Stimulated activated memory B cell treated with anti-CD40 and anti-IgM and Interleukin-4, amounts not matched to agents 10 μg/mL and 1 μg/mL and 100 μg/mL, for 72 hours (primary cell): ENCODE measurements around the gene PNCK.
A peak's percentile ranks its signal among the peaks of the same experiment; 100 is the strongest.
"Not testable (repeated sequence)": the region's sequence is repeated elsewhere in the genome, so short reads cannot be mapped to it uniquely, and the experiment has no call there.

ENCODE experiments used
- ATAC-seq: fragments of 150-1000 bp; cut with Tn5 transposase; 2 replicates; pipeline ENCODE4 v1.10.0; 2021
- H3K27ac Mint-ChIP-seq: one replicate; pipeline ENCODE4 v1.8.0; 2022; ENCODE audit warnings: mild to moderate bottlenecking, mixed read lengths
- H3K27me3 Mint-ChIP-seq: one replicate; pipeline ENCODE4 v1.8.0; 2022; ENCODE audit warnings: mixed read lengths
- H3K36me3 Mint-ChIP-seq: one replicate; pipeline ENCODE4 v1.8.0; 2022; ENCODE audit warnings: mixed read lengths
- H3K4me1 Mint-ChIP-seq: one replicate; pipeline ENCODE4 v1.8.0; 2022; ENCODE audit warnings: mixed read lengths
- H3K4me3 Mint-ChIP-seq: one replicate; pipeline ENCODE4 v1.8.0; 2022; ENCODE audit warnings: mild to moderate bottlenecking, moderate library complexity, mixed read lengths
- H3K9me3 Mint-ChIP-seq: one replicate; pipeline ENCODE4 v1.8.0; 2022; ENCODE audit warnings: mixed read lengths

PNCK gene

GRCh38 chrX:153673428-153674218 is at the start of gene PNCK:
Gene PNCK (minus strand): TSS chrX:153673813. CDS start chrX:153673076, 737 bp downstream.
- Mint-ChIP-seq H3K4me3 (peak within 1 kb of the TSS; percentile 30), H3K36me3 (no peaks in the 10 kb centered on the region), H3K9me3 (no peaks in the 10 kb centered on the region), H3K27ac (no peak within 1 kb of the TSS), H3K4me1 (peaks cover 8% of the 10 kb centered on the region), H3K27me3 (peaks cover 40% of the 10 kb centered on the region)
- no peak for ATAC-seq

- peaks cover 33% of the 10 kb centered on the region for H3K4me1 Mint-ChIP-seq
- H3K4me3 Mint-ChIP-seq, result peak overlapping the region; percentile 91
- no peaks in the 10 kb centered on the region for H3K27me3 Mint-ChIP-seq
- H3K9me3 Mint-ChIP-seq, result no peaks in the 10 kb centered on the region
- no peak for ATAC-seq
- peak overlapping the region; percentile 86 for H3K27ac Mint-ChIP-seq
- peaks cover 6% of the 10 kb centered on the region for H3K36me3 Mint-ChIP-seq
Measured at GRCh38 chrX:153722704-153723350, 49.2 kb upstream of the PNCK start.

GRCh38 chrX:153719701-153720100 is 46.1 kb upstream of the PNCK start:
- Mint-ChIP-seq H3K4me3 (no peak overlapping the region), H3K9me3 (no peaks in the 10 kb centered on the region), H3K4me1 (peaks cover 15% of the 10 kb centered on the region), H3K36me3 (peaks cover 6% of the 10 kb centered on the region), H3K27me3 (no peaks in the 10 kb centered on the region), H3K27ac (no peak overlapping the region)
- no peak for ATAC-seq

- H3K36me3 Mint-ChIP-seq, result peaks cover 6% of the 10 kb centered on the region
- H3K27me3 Mint-ChIP-seq, result no peaks in the 10 kb centered on the region
- ATAC-seq, result no peak
- H3K4me1 Mint-ChIP-seq, result peaks cover 15% of the 10 kb centered on the region
- H3K27ac Mint-ChIP-seq, result no peak overlapping the region
- H3K9me3 Mint-ChIP-seq, result no peaks in the 10 kb centered on the region
- H3K4me3 Mint-ChIP-seq, result no peak overlapping the region
Measured at GRCh38 chrX:153719238-153719637, 45.6 kb upstream of the PNCK start.

GRCh38 chrX:153717445-153717844 is 43.8 kb upstream of the PNCK start:
- Mint-ChIP-seq H3K27me3 (no peaks in the 10 kb centered on the region), H3K4me1 (peaks cover 6% of the 10 kb centered on the region), H3K27ac (no peak overlapping the region), H3K36me3 (peaks cover 12% of the 10 kb centered on the region), H3K4me3 (no peak overlapping the region), H3K9me3 (no peaks in the 10 kb centered on the region)
- ATAC-seq, result no peak

- Mint-ChIP-seq H3K27me3 (no peaks in the 10 kb centered on the region), H3K36me3 (peaks cover 29% of the 10 kb centered on the region), H3K4me1 (no peaks in the 10 kb centered on the region), H3K4me3 (no peak overlapping the region), H3K27ac (no peak overlapping the region), H3K9me3 (no peaks in the 10 kb centered on the region)
- no peak for ATAC-seq
Measured at GRCh38 chrX:153714256-153714655, 40.6 kb upstream of the PNCK start.

- ATAC-seq, result no peak
- Mint-ChIP-seq H3K9me3 (no peaks in the 10 kb centered on the region), H3K36me3 (peaks cover 34% of the 10 kb centered on the region), H3K4me1 (peaks cover 6% of the 10 kb centered on the region), H3K27ac (no peak overlapping the region), H3K4me3 (no peak overlapping the region), H3K27me3 (no peaks in the 10 kb centered on the region)
Measured at GRCh38 chrX:153709726-153710674, 36.4 kb upstream of the PNCK start.

GRCh38 chrX:153708415-153708814 is 34.8 kb upstream of the PNCK start:
- H3K4me1 Mint-ChIP-seq, result peaks cover 6% of the 10 kb centered on the region
- ATAC-seq, result no peak

GRCh38 chrX:153707406-153707805 is 33.8 kb upstream of the PNCK start:
- H3K36me3 Mint-ChIP-seq, result peaks cover 39% of the 10 kb centered on the region
- H3K4me1 Mint-ChIP-seq, result peaks cover 6% of the 10 kb centered on the region
- no peaks in the 10 kb centered on the region for H3K9me3 Mint-ChIP-seq
- H3K27ac Mint-ChIP-seq, result no peak overlapping the region
- H3K4me3 Mint-ChIP-seq, result no peak overlapping the region
- no peaks in the 10 kb centered on the region for H3K27me3 Mint-ChIP-seq
- no peak for ATAC-seq

More at GRCh38 chrX:153708415-153708814, 34.8 kb upstream of the PNCK start:
- H3K27ac Mint-ChIP-seq, result no peak overlapping the region
- no peak overlapping the region for H3K4me3 Mint-ChIP-seq
- peaks cover 34% of the 10 kb centered on the region for H3K36me3 Mint-ChIP-seq
- no peaks in the 10 kb centered on the region for H3K27me3 Mint-ChIP-seq
- H3K9me3 Mint-ChIP-seq, result no peaks in the 10 kb centered on the region

GRCh38 chrX:153706799-153707198 is 33.2 kb upstream of the PNCK start:
- peaks cover 39% of the 10 kb centered on the region for H3K36me3 Mint-ChIP-seq
- H3K27me3 Mint-ChIP-seq, result no peaks in the 10 kb centered on the region
- no peak overlapping the region for H3K27ac Mint-ChIP-seq

GRCh38 chrX:153705403-153706060 is 31.9 kb upstream of the PNCK start:
- H3K36me3 Mint-ChIP-seq, result peaks cover 35% of the 10 kb centered on the region
- not testable (repeated sequence) for ATAC-seq, H3K27ac Mint-ChIP-seq, H3K27me3 Mint-ChIP-seq, H3K4me3 Mint-ChIP-seq, H3K4me1 Mint-ChIP-seq, H3K9me3 Mint-ChIP-seq

More at GRCh38 chrX:153706799-153707198, 33.2 kb upstream of the PNCK start:
- Mint-ChIP-seq H3K4me1 (peaks cover 6% of the 10 kb centered on the region), H3K4me3 (no peak overlapping the region), H3K9me3 (no peaks in the 10 kb centered on the region)
- no peak for ATAC-seq

- peaks cover 35% of the 10 kb centered on the region for H3K36me3 Mint-ChIP-seq
- not testable (repeated sequence) for H3K27ac Mint-ChIP-seq, H3K27me3 Mint-ChIP-seq, H3K9me3 Mint-ChIP-seq, H3K4me3 Mint-ChIP-seq, ATAC-seq, H3K4me1 Mint-ChIP-seq
Measured at GRCh38 chrX:153704631-153705402, 31.2 kb upstream of the PNCK start.

GRCh38 chrX:153704021-153704526 is 30.5 kb upstream of the PNCK start:
- no peak for ATAC-seq
- Mint-ChIP-seq H3K27me3 (no peaks in the 10 kb centered on the region), H3K27ac (no peak overlapping the region), H3K4me3 (no peak overlapping the region), H3K36me3 (peaks cover 34% of the 10 kb centered on the region), H3K4me1 (peaks cover 6% of the 10 kb centered on the region), H3K9me3 (no peaks in the 10 kb centered on the region)

GRCh38 chrX:153703036-153703370 is 29.4 kb upstream of the PNCK start:
- peaks cover 42% of the 10 kb centered on the region for H3K36me3 Mint-ChIP-seq
- no peaks in the 10 kb centered on the region for H3K27me3 Mint-ChIP-seq
- H3K4me1 Mint-ChIP-seq, result peaks cover 6% of the 10 kb centered on the region
- H3K4me3 Mint-ChIP-seq, result no peak overlapping the region
- no peaks in the 10 kb centered on the region for H3K9me3 Mint-ChIP-seq
- no peak for ATAC-seq
- no peak overlapping the region for H3K27ac Mint-ChIP-seq
